Brain microvascular endothelial cell (primary cell): Measurements from ENCODE around the gene PSPH.
"Not testable (repeated sequence)": the region's sequence is repeated elsewhere in the genome, so short reads cannot be mapped to it uniquely, and the experiment has no call there.

Source experiments
- DNase-seq: peaks from one replicate; pipeline ENCODE4 v3.0.0-alpha.2; 2020
- H3K27ac ChIP-seq: fragments of 250-450 bp; sonication (Bioruptor Pico); 2 replicates; pipeline ENCODE4 v1.5.1; 2020; ENCODE audit warnings: mild to moderate bottlenecking, moderate library complexity
- H3K27me3 ChIP-seq: fragments of 250-450 bp; sonication (Bioruptor Pico); replicated peaks from 2 replicates; pipeline ENCODE4 v1.5.1; 2020; ENCODE audit warnings: mild to moderate bottlenecking
- H3K36me3 ChIP-seq: fragments of 250-450 bp; sonication (Bioruptor Pico); replicated peaks from 2 replicates; pipeline ENCODE4 v1.5.1; 2020; ENCODE audit warnings: mild to moderate bottlenecking
- H3K4me3 ChIP-seq: 2 replicates; pipeline ENCODE4 v1.5.1; 2011; ENCODE audit warnings: low read depth, mild to moderate bottlenecking, control low read depth, low read length, moderate library complexity
- CTCF ChIP-seq: IDR thresholded peaks from 2 replicates; pipeline ENCODE4 v1.5.1; 2011; ENCODE audit warnings: low read depth, mild to moderate bottlenecking, moderate library complexity, low read length, control low read depth, inconsistent platforms; ENCODE audit errors: missing control alignments
- in situ Hi-C: cut with HindIII; loops from 2 replicates; pipeline ENCODE4 v1.10.0; 2017; ENCODE audit warnings: low sequenced_read_pairs, low pct_ligation_motif_present

PSPH gene

DNA sequence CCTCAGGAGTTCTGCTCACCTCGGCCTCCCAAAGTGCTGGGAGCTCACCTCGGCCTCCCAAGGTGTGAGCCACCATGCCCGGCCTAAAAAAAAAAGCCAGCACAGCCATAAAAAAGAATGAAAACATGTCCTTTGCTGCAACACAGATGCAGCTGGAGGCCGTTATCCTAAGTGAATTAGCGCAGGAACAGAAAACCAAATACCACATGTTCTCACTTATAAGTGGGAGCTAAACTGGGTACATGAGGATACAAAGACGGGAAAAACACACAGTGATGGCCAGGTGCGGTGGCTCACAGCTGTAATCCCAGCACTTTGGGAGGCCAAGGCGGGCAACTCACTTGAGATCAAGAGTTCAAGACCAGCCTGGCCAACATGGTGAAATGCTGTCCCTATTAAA is 20.9 kb downstream of the PSPH start:
- Histone ChIP-seq H3K36me3 (peaks cover 24% of the 10 kb centered on the region), H3K27me3 (no peaks in the 10 kb centered on the region), H3K27ac (no peak overlapping the region), H3K4me3 (no peak overlapping the region)
- no peak for DNase-seq
- no peak for TF ChIP-seq CTCF
- in situ Hi-C loops: no loop called here

DNA sequence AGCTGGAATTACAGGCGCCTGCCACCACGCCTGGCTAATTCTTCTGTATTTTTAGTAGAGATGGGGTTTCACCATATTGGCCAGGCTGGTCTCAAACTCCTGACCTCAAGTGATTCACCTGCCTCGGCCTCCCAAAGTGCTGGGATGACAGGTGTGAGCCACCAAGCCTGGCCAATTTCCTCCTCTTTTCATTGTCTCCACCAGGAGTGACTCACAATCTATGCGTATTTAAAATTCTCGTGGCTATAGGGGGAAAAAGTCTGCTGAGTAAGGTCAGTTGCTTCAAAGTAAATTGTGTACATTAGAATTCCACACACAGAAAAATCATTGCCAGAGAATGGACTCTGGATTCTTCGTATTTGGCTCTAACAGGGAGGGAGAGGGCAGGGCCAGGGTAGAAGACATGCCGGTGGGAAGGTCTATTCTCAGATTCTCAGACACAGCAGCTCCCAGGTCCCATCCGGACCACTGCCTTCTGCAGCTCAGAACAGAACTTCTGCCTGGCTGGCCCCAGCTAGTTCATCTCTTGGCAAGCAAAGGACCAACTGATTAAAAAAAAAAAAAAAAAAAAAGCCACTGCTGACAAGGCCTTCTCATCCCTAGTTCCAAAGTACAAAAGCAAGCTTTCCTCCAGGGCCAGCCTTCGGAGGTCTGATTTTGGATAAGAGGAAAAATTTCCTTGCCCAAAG is 22.2 kb downstream of the PSPH start:
- peaks cover 24% of the 10 kb centered on the region for H3K36me3 ChIP-seq
- no peak for TF ChIP-seq CTCF
- DNase-seq: no peak
- in situ Hi-C loops: no loop called here
- H3K27me3 ChIP-seq: no peaks in the 10 kb centered on the region
- no peak overlapping the region for H3K4me3 ChIP-seq
- H3K27ac ChIP-seq: no peak overlapping the region

GRCh38 chr7:56026538-56026937 is 24.7 kb downstream of the PSPH start:
- H3K27ac ChIP-seq: no peak overlapping the region
- no peaks in the 10 kb centered on the region for H3K27me3 ChIP-seq
- TF ChIP-seq CTCF: no peak
- no peak for DNase-seq
- in situ Hi-C loops: no loop called here
- no peak overlapping the region for H3K4me3 ChIP-seq
- peaks cover 21% of the 10 kb centered on the region for H3K36me3 ChIP-seq

DNA sequence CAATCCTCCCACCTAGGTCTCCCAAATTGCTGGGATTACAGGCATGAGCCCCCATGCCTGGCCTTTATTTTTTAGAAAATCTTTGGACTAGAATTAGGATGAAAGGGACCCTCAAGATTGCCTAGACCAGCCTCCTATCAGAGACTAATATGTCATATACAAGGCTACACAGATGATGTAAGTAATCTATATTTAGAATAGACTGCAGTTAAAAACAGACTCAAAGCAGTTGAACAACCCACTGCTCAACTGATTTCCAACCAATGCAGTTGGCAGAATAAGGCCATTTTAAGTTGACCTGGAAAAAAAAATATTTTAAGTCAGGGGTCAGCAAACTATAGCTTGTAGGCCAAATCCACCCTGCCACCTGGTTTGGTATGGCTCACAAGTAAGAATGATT is 27.7 kb downstream of the PSPH start:
- Histone ChIP-seq H3K4me3 (no peak overlapping the region), H3K27ac (no peak overlapping the region), H3K36me3 (peaks cover 19% of the 10 kb centered on the region), H3K27me3 (no peaks in the 10 kb centered on the region)
- in situ Hi-C loops: no loop called here
- no peak for TF ChIP-seq CTCF
- DNase-seq: no peak

- H3K27me3 ChIP-seq: no peaks in the 10 kb centered on the region
- H3K36me3 ChIP-seq: peaks cover 15% of the 10 kb centered on the region
- no peak overlapping the region for H3K4me3 ChIP-seq
- in situ Hi-C loops: no loop called here
- no peak for TF ChIP-seq CTCF
- DNase-seq: no peak
- no peak overlapping the region for H3K27ac ChIP-seq
Observed at GRCh38 chr7:56019501-56019900, 31.7 kb downstream of the PSPH start.

DNA sequence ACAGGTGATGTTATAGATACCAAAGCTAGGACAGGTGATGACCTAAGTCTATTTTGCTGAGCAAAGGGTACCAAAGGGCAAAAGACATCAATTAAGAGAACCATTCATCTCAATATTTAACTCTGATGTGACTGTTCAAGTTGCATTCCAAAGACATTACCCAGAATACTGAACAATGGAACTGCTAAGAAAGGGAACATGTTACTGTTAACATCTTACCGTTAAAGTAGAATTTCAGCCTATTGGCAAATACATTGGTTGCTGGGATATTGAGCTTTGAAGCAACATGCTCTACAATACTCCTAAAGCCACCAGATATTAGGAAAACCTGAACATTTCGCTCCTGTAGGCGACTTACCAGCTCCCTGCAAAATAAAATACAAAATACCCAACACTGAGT is 34.2 kb downstream of the PSPH start:
- DNase-seq, H3K27ac ChIP-seq, in situ Hi-C loops, H3K4me3 ChIP-seq, H3K27me3 ChIP-seq: not testable (repeated sequence)
- H3K36me3 ChIP-seq: peaks cover 27% of the 10 kb centered on the region
